GM12872 (cell line): Measurements from ENCODE around the gene TTC36.

Experiments
- TF ChIP-seq, protein P1 (sequence below): IDR thresholded peaks from 3 replicates; pipeline ENCODE4 v1.5.1; 2011; ENCODE audit warnings: low read depth, mild to moderate bottlenecking, low read length, moderate library complexity; ENCODE audit not compliant: insufficient read depth

Gene TTC36

GRCh38 chr11:118572061-118572980, 45.0 kb downstream of the TTC36 start, which contains the start of gene ARCN1:
Gene ARCN1 (plus strand): TSS chr11:118572409. CDS start chr11:118572548, 139 bp downstream.
- TF ChIP-seq, protein P1, sequence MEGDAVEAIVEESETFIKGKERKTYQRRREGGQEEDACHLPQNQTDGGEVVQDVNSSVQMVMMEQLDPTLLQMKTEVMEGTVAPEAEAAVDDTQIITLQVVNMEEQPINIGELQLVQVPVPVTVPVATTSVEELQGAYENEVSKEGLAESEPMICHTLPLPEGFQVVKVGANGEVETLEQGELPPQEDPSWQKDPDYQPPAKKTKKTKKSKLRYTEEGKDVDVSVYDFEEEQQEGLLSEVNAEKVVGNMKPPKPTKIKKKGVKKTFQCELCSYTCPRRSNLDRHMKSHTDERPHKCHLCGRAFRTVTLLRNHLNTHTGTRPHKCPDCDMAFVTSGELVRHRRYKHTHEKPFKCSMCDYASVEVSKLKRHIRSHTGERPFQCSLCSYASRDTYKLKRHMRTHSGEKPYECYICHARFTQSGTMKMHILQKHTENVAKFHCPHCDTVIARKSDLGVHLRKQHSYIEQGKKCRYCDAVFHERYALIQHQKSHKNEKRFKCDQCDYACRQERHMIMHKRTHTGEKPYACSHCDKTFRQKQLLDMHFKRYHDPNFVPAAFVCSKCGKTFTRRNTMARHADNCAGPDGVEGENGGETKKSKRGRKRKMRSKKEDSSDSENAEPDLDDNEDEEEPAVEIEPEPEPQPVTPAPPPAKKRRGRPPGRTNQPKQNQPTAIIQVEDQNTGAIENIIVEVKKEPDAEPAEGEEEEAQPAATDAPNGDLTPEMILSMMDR: no peak

- TF ChIP-seq, protein P1: no peak
Measured at GRCh38 chr11:118572981-118573550, 45.8 kb downstream of the TTC36 start.

GRCh38 chr11:118574636-118575035, 47.4 kb downstream of the TTC36 start:
- TF ChIP-seq, protein P1: no peak
